ENCODE results near the gene NT5C3A.
"Not testable (repeated sequence)": the region's sequence is repeated elsewhere in the genome, so short reads cannot be mapped to it uniquely, and the experiment has no call there.

The NT5C3A gene

GRCh38 chr7:32966489-32967267 lies 95.9 kb downstream of the NT5C3A start:
- not testable (repeated sequence) for DNase-seq

GRCh38 chr7:32964461-32965159 lies 98.0 kb downstream of the NT5C3A start:
- DNase-seq: peak; percentile 56
